Stimulated activated CD4-positive, alpha-beta T cell treated with anti-CD3 and anti-CD28 coated beads, Interleukin-4, amount 100 ng/mL, for 48 hours (primary cell): ENCODE results near the gene CTAGE1.

Experiments
- DNase-seq, 2 donors: peaks; one replicate each; pipeline ENCODE4 v3.0.0-alpha.2; 2020; ENCODE audit warnings: low read depth in 2 of 2

The CTAGE1 gene

GRCh38 chr18:22391407-22392345 lies 26.0 kb downstream of the CTAGE1 start:
- DNase-seq, result peak in 1 of 2 donors; percentile 7

DNA sequence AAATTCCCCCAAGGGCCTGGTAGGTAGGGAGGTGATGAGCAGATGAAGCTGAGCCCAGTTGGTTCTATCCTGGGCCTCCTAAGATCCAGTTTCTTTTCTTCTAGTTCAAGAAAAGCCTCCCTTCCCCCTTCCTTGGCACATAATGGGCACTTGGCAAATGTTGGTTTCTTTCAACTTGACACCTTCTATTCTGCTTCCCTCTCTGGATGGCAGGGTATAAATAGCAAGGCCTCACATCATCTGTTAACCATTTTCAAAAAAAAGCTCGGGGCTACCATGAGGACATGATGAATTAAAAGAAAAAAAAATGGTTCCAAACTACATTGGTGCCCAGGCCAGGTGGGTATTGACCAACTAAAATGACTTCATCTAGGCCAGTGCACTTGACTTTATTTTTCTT lies 29.9 kb downstream of the CTAGE1 start:
- DNase-seq, result no peak

GRCh38 chr18:22387364-22387763 lies 30.4 kb downstream of the CTAGE1 start:
- DNase-seq, result no peak

DNA sequence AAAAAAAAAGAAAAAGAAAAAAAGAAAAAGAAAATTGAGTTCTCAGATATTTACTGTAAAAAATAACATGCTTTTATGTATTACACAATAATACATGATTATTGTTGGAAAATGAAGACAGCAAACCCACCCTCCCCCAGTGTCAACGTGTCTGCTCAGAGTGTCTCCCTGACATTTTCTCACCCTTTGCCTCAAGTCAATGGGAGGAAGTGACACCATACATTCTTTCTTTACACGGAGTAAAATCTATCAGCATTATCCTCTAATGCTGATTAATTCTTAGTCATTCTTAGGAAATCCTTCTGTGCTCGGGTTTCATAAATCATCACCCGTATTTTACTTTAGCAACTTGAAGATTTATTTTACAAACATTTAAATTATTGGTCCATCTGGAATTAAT lies 32.0 kb downstream of the CTAGE1 start:
- DNase-seq, result no peak

DNA sequence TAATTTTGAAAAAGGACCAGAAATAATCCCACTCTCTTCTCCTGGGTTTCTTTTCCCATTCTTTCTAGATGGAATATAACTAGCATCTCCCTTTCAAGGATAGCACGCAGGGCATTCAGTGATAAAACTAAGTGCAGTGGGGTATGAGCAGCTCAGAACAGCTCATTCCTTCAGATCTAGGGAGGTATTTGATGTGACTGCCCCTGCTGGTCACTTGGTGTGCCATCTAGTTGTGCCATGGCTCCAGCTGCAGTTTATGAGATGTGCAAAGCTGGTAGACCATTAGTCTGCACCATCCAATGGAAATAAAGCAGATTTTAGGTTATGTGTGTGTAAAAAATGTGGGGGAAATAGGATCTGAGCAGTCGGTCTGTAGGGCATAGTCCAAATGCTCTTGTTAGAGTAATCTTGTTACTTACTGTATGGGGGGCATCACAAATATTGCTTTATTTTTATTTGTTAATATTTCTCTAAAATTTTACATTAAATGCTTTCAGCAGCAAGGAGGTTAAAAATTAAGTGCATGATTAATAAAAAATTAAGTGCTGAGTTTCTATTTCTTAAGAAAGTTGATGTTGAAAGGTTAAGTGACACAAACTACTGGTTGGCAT lies 38.9 kb downstream of the CTAGE1 start:
- DNase-seq, result no peak

DNA sequence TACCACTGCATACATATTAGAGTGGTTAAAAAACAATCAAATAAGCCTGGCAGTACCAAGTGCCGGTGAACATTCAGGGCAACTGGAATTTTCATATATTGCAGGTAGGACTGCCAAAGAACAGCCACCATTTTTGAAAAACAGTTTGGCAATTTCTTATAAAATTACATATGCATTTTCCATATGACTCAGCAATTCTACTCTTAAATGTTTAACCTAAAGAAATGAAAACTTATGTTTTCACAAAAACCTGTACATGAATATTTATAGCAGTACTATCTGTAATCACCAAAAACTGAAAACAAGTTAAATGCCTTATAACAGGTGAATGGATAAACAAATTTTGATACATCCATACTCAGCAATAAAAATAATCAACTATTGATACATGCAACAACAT lies 39.9 kb downstream of the CTAGE1 start:
- DNase-seq, result no peak

GRCh38 chr18:22370414-22370813 lies 47.3 kb downstream of the CTAGE1 start:
- no peak for DNase-seq

DNA sequence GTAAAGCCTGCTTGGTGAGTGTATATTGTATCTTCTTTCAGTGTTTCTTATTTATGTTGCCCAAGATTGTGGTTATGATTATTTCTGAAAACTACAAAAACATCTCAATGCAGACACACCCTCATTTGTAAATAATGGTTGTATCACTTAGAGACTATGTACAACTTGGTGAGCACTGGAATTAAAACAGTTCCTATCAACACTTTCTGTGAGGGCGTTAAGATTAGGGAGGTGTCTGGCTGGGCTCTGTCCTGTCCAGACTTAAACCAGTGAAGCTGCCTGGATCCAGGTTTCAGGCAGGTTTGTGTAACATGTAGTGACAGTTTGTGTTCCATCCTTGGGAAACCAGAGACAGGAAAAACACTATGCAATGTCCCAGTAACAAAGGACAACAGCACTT lies 49.7 kb downstream of the CTAGE1 start:
- no peak for DNase-seq

DNA sequence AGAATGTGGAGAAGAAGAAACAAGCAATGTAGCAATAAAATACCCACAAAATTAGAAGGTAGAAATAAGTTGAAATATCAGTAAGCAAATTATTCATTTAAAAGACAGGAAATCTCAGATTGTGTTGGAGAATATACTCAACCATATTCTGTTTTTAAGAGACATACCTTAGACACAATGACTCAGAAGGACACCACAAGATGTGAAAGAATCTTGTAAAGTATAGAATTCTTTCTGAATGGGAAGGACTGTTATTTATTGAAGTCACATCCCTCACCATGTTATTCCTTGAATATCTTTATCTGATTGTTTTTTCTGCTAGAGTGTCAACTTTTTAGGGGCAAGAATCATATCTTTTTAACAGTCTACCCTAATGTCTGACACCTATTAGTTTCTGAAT lies 50.4 kb downstream of the CTAGE1 start:
- DNase-seq, result no peak

- no peak for DNase-seq
Observed at GRCh38 chr18:22363867-22364463, 53.8 kb downstream of the CTAGE1 start.
